ENCODE data around the gene GMPS.
"Not testable (repeated sequence)": the region's sequence is repeated elsewhere in the genome, so short reads cannot be mapped to it uniquely, and the experiment has no call there.

Gene GMPS

GRCh38 chr3:155938409-155938808 lies 68.0 kb downstream of the GMPS start:
- no peak for DNase-seq (ENCODE audit: low read depth in 2 of 3, low spot score in 2 of 3)

GRCh38 chr3:155941354-155941753 lies 70.9 kb downstream of the GMPS start:
- DNase-seq (ENCODE audit: low read depth in 2 of 3, low spot score in 2 of 3) = no peak

- DNase-seq (ENCODE audit: low read depth in 2 of 3, low spot score in 2 of 3) = no peak
These were observed 73.6 kb downstream of the GMPS start for GRCh38 chr3:155944081-155944480.

GRCh38 chr3:155946178-155946577 lies 75.7 kb downstream of the GMPS start:
- DNase-seq (ENCODE audit: low read depth in 2 of 3, low spot score in 2 of 3) = no peak

GRCh38 chr3:155948476-155948875 lies 78.0 kb downstream of the GMPS start:
- no peak for DNase-seq (ENCODE audit: low read depth in 2 of 3, low spot score in 2 of 3)

- DNase-seq (ENCODE audit: low read depth in 2 of 3, low spot score in 2 of 3) = no peak
These were observed 79.2 kb downstream of the GMPS start for GRCh38 chr3:155949453-155950217.

GRCh38 chr3:155956508-155957411 lies 86.3 kb downstream of the GMPS start:
- no peak for DNase-seq (ENCODE audit: low read depth in 2 of 3, low spot score in 2 of 3)

- DNase-seq (ENCODE audit: low read depth in 2 of 3, low spot score in 2 of 3) = no peak
These were observed 87.0 kb downstream of the GMPS start for GRCh38 chr3:155957412-155957880.

- no peak for DNase-seq (ENCODE audit: low read depth in 2 of 3, low spot score in 2 of 3)
These were observed 88.2 kb downstream of the GMPS start for GRCh38 chr3:155958676-155959075.

- no peak for DNase-seq (ENCODE audit: low read depth in 2 of 3, low spot score in 2 of 3)
These were observed 89.6 kb downstream of the GMPS start for GRCh38 chr3:155960060-155960459.

- not testable (repeated sequence) for DNase-seq (ENCODE audit: low read depth in 2 of 3, low spot score in 2 of 3)
These were observed 90.6 kb downstream of the GMPS start for GRCh38 chr3:155961044-155961443.

- no peak for DNase-seq (ENCODE audit: low read depth in 2 of 3, low spot score in 2 of 3)
These were observed 93.1 kb downstream of the GMPS start for GRCh38 chr3:155963570-155963969.

- no peak for DNase-seq (ENCODE audit: low read depth in 2 of 3, low spot score in 2 of 3)
These were observed 99.9 kb downstream of the GMPS start for GRCh38 chr3:155970398-155970797.

- no peak for DNase-seq (ENCODE audit: low read depth in 2 of 3, low spot score in 2 of 3)
These were observed 102.6 kb downstream of the GMPS start for GRCh38 chr3:155972885-155973584.

GRCh38 chr3:155978324-155978723 lies 107.9 kb downstream of the GMPS start:
- DNase-seq (ENCODE audit: low read depth in 2 of 3, low spot score in 2 of 3) = no peak

- no peak for DNase-seq (ENCODE audit: low read depth in 2 of 3, low spot score in 2 of 3)
These were observed 109.3 kb downstream of the GMPS start for GRCh38 chr3:155979746-155980145.

- no peak for DNase-seq (ENCODE audit: low read depth in 2 of 3, low spot score in 2 of 3)
These were observed 111.2 kb downstream of the GMPS start for GRCh38 chr3:155981669-155982068.

GRCh38 chr3:155983834-155984474 lies 113.5 kb downstream of the GMPS start:
- no peak for DNase-seq (ENCODE audit: low read depth in 2 of 3, low spot score in 2 of 3)

- no peak for DNase-seq (ENCODE audit: low read depth in 2 of 3, low spot score in 2 of 3)
These were observed 114.5 kb downstream of the GMPS start for GRCh38 chr3:155984791-155985417.

- no peak for DNase-seq (ENCODE audit: low read depth in 2 of 3, low spot score in 2 of 3)
These were observed 119.1 kb downstream of the GMPS start for GRCh38 chr3:155989536-155989935.

GRCh38 chr3:155991212-155991611 lies 120.8 kb downstream of the GMPS start:
- no peak for DNase-seq (ENCODE audit: low read depth in 2 of 3, low spot score in 2 of 3)

All from activated CD8-positive, alpha-beta memory T cell treated with anti-CD3 and anti-CD28 coated beads for 48 hours (primary cell).